Thyroid gland (tissue), 4 donors: ENCODE results near the gene RFTN2. TPM values are rescaled to one million over a fixed set of nuclear protein-coding genes. Genes with fewer than 3 reads are reported as not detected.
"Not testable (repeated sequence)": the region's sequence is repeated elsewhere in the genome, so short reads cannot be mapped to it uniquely, and the experiment has no call there.

Experiments used
- DNase-seq, 2 donors: peaks; one replicate each; pipeline ENCODE4 v3.0.0-alpha.2; 2019
- H3K27ac ChIP-seq, 3 donors: fragments of 200-600 bp; sonication (generic); 1 replicate in 2 of 3; 2 replicates in 1 of 3; pipeline ENCODE4 v1.5.1; 2016 to 2019; ENCODE audit warnings: mild to moderate bottlenecking in 1 of 3, moderate library complexity in 1 of 3
- H3K27me3 ChIP-seq: fragments of 200-600 bp; sonication (generic); one replicate; pipeline ENCODE4 v1.5.1; 2019
- H3K36me3 ChIP-seq, 2 donors: fragments of 200-600 bp; sonication (generic); one replicate each; pipeline ENCODE4 v1.5.1; 2016 to 2019
- H3K4me1 ChIP-seq, 2 donors: fragments of 200-600 bp; sonication (generic); one replicate each; pipeline ENCODE4 v1.5.1; 2017 to 2019
- H3K4me3 ChIP-seq, 3 donors: fragments of 200-600 bp; sonication (generic); replicated peaks in 1 of 3; 1 replicate in 2 of 3; 2 replicates in 1 of 3; pipeline ENCODE4 v1.5.1; 2016; ENCODE audit warnings: mild to moderate bottlenecking in 1 of 3
- H3K9me3 ChIP-seq: fragments of 200-600 bp; sonication (generic); one replicate; pipeline ENCODE4 v1.5.1; 2017
- POLR2A ChIP-seq, 2 donors: fragments of 450-650 bp; IDR thresholded peaks; one replicate each; pipeline ENCODE4 v1.6.1; 2017; ENCODE audit warnings: antibody characterized with exemption in 2 of 2, mild to moderate bottlenecking in 2 of 2, moderate library complexity in 1 of 2
- WGBS, 2 donors: methylation state at CpG; one replicate each; pipeline ENCODE4 v1.1.5; 2017; 5-methylcytosine and 5-hydroxymethylcytosine counted together
- intact Hi-C: fragments of 100-400 bp; cut with DNase I; formaldehyde crosslinking; loops from one replicate; pipeline ENCODE4 v1.15.1; 2023
- total RNA-seq, 4 donors: library from RNA; depleted of rRNA; stranded (reverse); fragments of >200 nt; gene quantifications; one replicate each; pipeline ENCODE4 v1.2.3, GENCODE V29; 2016
- TF ChIP-seq, protein P1 (sequence below), 6 experiments: fragments of 200-600 bp in 3 of 6; fragments of 450-650 bp in 3 of 6; sonication (generic) in 3 of 6; IDR thresholded peaks; one replicate each; pipeline ENCODE4 v1.5.1; 2016 to 2019; ENCODE audit warnings: antibody characterized with exemption in 6 of 6, mild to moderate bottlenecking in 2 of 6, inconsistent platforms in 1 of 6, moderate library complexity in 1 of 6

RFTN2 gene, protein sequence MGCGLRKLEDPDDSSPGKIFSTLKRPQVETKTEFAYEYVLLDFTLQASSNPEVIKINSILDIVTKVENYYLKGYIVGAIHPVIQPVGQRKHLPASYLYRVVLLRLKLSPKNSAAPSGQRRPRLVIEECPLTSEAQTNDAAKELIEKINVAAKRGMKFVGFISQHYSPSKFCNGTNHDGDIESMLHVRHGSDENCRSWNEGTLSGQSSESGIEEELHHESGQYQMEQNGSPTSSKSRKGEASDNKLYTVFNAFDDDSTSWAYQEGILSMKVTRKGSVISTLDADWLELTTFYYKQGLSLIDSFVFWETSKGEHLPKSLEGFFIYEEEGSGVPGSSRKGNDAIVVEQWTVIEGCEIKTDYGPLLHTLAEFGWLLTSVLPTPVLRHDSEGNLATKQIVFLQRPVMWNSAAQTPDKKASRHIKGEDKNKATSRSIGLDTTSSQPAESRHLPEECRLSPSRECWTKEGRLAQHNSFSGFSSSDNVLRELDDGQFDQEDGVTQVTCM
- 10 to 100 TPM in 2 of 4 donors, 1 to 10 TPM in 2; 5.3 to 12.9 (median 9.4) TPM for total RNA-seq

DNA sequence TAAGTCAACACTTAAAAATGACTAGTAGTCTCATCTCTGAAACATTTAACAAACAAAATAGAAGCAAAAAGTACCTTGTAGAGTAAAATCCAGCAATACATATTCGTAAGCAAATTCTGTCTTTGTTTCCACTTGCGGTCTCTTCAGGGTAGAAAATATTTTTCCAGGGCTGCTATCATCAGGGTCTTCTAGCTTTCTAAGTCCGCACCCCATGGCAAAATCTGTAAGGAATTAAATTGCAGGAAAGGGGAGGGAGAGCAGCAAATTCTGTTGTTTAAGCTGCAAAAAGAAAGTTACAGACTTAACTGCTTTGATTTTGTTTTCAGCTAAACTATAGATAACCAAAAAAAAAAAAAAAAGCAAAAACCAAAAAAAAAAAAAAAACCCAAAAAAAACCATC, at the start of gene RFTN2:
TSS of gene RFTN2 (minus strand) at position 342 of the 400 bp plus-strand sequence. CDS start at position 213, 129 bp downstream.
- no peaks in the 10 kb centered on the region for H3K9me3 ChIP-seq
- no peak for DNase-seq
- no peaks in the 10 kb centered on the region for H3K36me3 ChIP-seq
- 60% methylated on average over 3 of the region's 3 CpGs for WGBS, 2 donors
- intact Hi-C loops, result no loop called here
- peak within 1 kb of the TSS; percentile 24 to 80 (median 54) for H3K27ac ChIP-seq
- TF ChIP-seq POLR2A (IDR thresholded peaks at IDR 0.05), result no peak
- TF ChIP-seq, protein P1, sequence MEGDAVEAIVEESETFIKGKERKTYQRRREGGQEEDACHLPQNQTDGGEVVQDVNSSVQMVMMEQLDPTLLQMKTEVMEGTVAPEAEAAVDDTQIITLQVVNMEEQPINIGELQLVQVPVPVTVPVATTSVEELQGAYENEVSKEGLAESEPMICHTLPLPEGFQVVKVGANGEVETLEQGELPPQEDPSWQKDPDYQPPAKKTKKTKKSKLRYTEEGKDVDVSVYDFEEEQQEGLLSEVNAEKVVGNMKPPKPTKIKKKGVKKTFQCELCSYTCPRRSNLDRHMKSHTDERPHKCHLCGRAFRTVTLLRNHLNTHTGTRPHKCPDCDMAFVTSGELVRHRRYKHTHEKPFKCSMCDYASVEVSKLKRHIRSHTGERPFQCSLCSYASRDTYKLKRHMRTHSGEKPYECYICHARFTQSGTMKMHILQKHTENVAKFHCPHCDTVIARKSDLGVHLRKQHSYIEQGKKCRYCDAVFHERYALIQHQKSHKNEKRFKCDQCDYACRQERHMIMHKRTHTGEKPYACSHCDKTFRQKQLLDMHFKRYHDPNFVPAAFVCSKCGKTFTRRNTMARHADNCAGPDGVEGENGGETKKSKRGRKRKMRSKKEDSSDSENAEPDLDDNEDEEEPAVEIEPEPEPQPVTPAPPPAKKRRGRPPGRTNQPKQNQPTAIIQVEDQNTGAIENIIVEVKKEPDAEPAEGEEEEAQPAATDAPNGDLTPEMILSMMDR (IDR thresholded peaks at IDR 0.05), result no peak
- peak within 1 kb of the TSS in 1 of 3 donors; percentile 20 for H3K4me3 ChIP-seq
- no peaks in the 10 kb centered on the region for H3K27me3 ChIP-seq
- H3K4me1 ChIP-seq, result no peaks in the 10 kb centered on the region

DNA sequence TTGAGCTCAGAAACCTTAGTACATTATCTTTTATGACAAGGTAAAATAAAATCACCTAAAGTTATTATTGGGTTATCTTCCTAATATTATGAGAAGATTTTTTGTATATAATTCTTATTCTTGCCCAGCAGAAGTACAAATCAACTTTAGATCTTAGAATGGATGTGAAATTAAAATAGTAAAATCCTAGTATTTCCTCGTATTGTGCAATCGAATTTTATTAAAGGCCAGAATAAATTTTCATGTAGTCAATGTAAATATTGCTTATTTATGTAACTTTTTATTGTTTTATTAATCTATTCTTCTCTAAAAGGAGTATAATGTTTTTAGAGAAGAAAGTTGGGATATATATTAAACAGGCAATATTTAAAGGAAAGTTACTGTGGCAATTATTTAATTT, 42.5 kb upstream of the RFTN2 start:
- Histone ChIP-seq H3K27ac (no peak overlapping the region), H3K4me3 (no peak overlapping the region), H3K27me3 (no peaks in the 10 kb centered on the region), H3K9me3 (no peaks in the 10 kb centered on the region), H3K4me1 (no peaks in the 10 kb centered on the region), H3K36me3 (no peaks in the 10 kb centered on the region)
- DNase-seq, result no peak
- no peak for TF ChIP-seq POLR2A (IDR thresholded peaks at IDR 0.05)
- TF ChIP-seq, protein P1 (IDR thresholded peaks at IDR 0.05), result no peak
- WGBS, 2 donors, result 93 to 95% methylated on average over 2 of the region's 2 CpGs
- intact Hi-C loops, result no loop called here

DNA sequence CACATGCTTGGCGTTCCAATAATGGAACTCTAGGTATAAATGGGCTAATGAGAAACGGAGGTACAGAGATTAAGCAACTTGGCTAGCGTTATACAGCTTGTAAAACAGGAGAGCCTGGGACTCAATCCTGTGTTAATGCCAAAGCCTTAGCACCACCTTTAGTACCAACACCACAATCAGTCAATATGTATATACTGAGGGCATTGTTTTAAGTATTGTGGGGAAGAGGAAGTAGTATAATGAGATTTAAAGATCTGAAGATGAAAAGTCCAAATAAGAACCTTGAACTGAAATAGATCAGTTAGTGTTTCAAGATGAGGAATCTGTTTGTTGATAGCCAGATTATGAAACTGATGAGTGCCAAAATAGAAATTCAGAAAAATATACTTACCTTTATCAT, 37.9 kb upstream of the RFTN2 start:
- no peak for TF ChIP-seq POLR2A (IDR thresholded peaks at IDR 0.05)
- TF ChIP-seq, protein P1 (IDR thresholded peaks at IDR 0.05), result no peak
- intact Hi-C loops, result no loop called here
- WGBS, 2 donors, result 95 to 98% methylated on average over 3 of the region's 3 CpGs

GRCh38 chr2:197711578-197711977, 36.2 kb upstream of the RFTN2 start:
- Histone ChIP-seq H3K4me3 (no peak overlapping the region), H3K36me3 (no peaks in the 10 kb centered on the region), H3K9me3 (no peaks in the 10 kb centered on the region), H3K27ac (no peak overlapping the region), H3K4me1 (peaks cover 12 to 19% of the 10 kb centered on the region in 2 donors), H3K27me3 (no peaks in the 10 kb centered on the region)
- no peak for DNase-seq
- intact Hi-C loops, result no loop called here
- TF ChIP-seq, protein P1 (IDR thresholded peaks at IDR 0.05), result no peak
- TF ChIP-seq POLR2A (IDR thresholded peaks at IDR 0.05), result no peak

More for the DNA sequence above, 37.9 kb upstream of the RFTN2 start:
- no peaks in the 10 kb centered on the region for H3K9me3 ChIP-seq
- no peak overlapping the region for H3K27ac ChIP-seq
- peaks cover 0 to 8% of the 10 kb centered on the region in 2 donors for H3K4me1 ChIP-seq
- H3K27me3 ChIP-seq, result no peaks in the 10 kb centered on the region
- no peak for DNase-seq
- no peaks in the 10 kb centered on the region for H3K36me3 ChIP-seq
- no peak overlapping the region for H3K4me3 ChIP-seq

- H3K4me1 ChIP-seq, result peaks cover 18 to 24% of the 10 kb centered on the region in 2 donors
Measured at GRCh38 chr2:197710424-197711042, 35.1 kb upstream of the RFTN2 start.

DNA sequence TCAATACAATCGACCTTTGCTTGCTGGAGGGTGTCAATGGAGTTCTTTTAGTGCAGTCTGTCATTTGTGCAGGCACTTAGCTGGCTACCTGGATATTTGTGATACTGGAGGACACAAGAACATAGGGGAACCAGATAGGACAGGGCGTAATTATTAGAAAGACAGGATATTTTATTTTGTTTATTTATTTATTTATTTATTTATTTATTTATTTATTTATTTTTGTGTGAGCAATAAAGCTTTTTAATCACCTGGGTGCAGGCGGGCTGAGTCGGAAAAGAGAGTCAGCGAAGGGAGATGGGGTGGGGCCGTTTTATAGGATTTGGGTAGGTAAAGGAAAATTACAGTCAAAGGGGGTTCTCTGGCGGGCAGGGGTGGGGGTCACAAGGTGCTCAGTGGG, 33.8 kb upstream of the RFTN2 start:
- intact Hi-C loops, DNase-seq, H3K27ac ChIP-seq, H3K9me3 ChIP-seq, H3K27me3 ChIP-seq, H3K4me3 ChIP-seq, H3K36me3 ChIP-seq: not testable (repeated sequence)
- WGBS, 2 donors, result 92 to 93% methylated on average over 7 of the region's 7 CpGs
- peaks cover 21 to 24% of the 10 kb centered on the region in 2 donors for H3K4me1 ChIP-seq

More at GRCh38 chr2:197710424-197711042, 35.1 kb upstream of the RFTN2 start:
- no peaks in the 10 kb centered on the region for H3K36me3 ChIP-seq
- H3K9me3 ChIP-seq, result no peaks in the 10 kb centered on the region
- no peak for DNase-seq
- intact Hi-C loops, result no loop called here
- no peaks in the 10 kb centered on the region for H3K27me3 ChIP-seq
- TF ChIP-seq, protein P1 (IDR thresholded peaks at IDR 0.05), result no peak
- TF ChIP-seq POLR2A (IDR thresholded peaks at IDR 0.05), result no peak
- H3K4me3 ChIP-seq, result no peak overlapping the region
- H3K27ac ChIP-seq, result no peak overlapping the region
